ENCODE measurements around the gene SMIM30. TPM values are rescaled to one million over a fixed set of nuclear protein-coding genes. Genes with fewer than 3 reads are reported as not detected.
"Not testable (repeated sequence)": the region's sequence is repeated elsewhere in the genome, so short reads cannot be mapped to it uniquely, and the experiment has no call there.

SMIM30 gene
- total RNA-seq, 2 donors from 2014 or later, result 47.9 TPM

GRCh38 chr7:113117374-113117774 is 980 bp downstream of the SMIM30 start:
- DNase-seq (ENCODE audit: low spot score); intact Hi-C loops (cut with DNase I): not testable (repeated sequence)

DNA sequence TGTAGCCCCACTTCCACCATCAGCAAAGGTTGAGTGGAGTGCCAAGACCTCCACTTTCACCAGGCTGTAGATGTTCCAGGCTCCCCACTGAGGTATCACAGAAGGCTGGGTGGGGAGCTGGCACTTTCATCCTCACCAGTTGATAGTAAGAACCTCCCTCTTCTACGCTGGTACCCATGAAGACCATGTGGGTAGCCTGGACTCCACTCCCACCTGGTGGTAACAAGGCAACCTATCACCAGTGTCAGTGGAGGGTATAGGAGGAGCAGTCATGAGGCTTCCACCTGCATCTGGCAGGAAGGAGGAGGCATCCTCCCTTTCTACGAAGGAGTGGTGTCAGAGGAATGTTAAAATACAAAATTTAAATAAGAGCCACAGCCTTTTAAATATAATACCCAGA is 4.4 kb downstream of the SMIM30 start:
- DNase-seq (ENCODE audit: low spot score), result no peak
- intact Hi-C loops (cut with DNase I), result no loop called here

- intact Hi-C loops (cut with DNase I), result no loop called here
- no peak for DNase-seq (ENCODE audit: low spot score)
Measured at GRCh38 chr7:113109718-113110117, 8.6 kb downstream of the SMIM30 start.

DNA sequence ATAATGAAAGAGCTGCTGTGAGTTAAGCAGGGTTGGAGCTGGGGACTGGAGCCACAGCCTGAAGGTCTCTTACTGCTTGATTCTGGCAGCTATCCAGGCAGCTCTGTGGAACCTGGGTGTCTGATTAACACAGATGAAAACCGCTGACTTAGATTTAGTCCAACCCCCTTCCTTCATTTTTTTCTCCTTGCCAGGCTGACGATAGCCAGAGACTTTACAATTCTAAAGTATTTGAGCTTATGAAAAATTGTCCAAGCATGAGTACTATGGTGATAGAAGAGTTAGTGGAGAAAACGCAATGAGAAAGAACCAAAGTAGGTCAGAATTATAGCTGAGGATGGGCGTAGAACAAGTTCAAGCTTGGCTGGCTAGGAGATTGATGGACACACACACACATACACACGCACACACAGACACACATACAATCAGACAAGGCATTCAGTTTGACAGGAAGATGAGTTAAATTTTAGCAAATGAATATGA is 18.2 kb downstream of the SMIM30 start:
- no peak for DNase-seq (ENCODE audit: low spot score)
- intact Hi-C loops (cut with DNase I), result no loop called here

DNA sequence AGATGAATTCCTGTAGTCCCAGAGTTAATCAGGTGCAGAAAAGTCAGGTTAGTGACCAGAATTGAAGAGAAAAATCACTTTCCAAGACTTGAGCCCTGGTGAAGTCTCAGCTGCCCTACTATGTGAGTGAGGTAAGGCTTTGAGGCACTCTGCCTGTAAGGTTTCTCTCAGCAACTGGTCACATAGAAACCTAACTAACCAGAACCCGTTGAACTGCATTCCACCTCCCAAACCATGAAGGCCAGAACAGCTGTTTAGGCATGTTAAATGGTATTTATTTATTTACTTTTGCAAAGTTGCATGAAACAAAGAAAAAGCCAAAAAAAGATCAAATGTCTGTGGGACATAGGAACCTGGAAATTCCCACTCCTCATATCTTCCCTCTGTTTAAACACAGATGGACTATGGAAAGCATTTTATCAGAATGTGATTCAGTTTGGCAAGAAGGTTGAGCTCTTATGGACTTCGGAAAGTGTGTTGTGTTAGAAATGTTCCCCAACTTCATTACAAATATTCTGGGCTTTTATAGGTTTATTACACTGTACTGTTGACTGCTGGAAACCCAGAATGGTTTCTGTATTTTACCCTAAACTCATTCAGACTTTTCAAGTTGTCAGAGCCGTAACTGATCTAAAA is 19.0 kb downstream of the SMIM30 start:
- intact Hi-C loops (cut with DNase I), result no loop called here

GRCh38 chr7:113094517-113095249 is 23.7 kb downstream of the SMIM30 start:
- intact Hi-C loops (cut with DNase I), result no loop called here
- DNase-seq (ENCODE audit: low spot score), result no peak

More for the DNA sequence above, 19.0 kb downstream of the SMIM30 start:
- DNase-seq (ENCODE audit: low spot score), result no peak

- intact Hi-C loops (cut with DNase I), result no loop called here
Measured at GRCh38 chr7:113093561-113093960, 24.8 kb downstream of the SMIM30 start.

GRCh38 chr7:113092762-113093161 is 25.6 kb downstream of the SMIM30 start:
- intact Hi-C loops (cut with DNase I), result no loop called here
- DNase-seq (ENCODE audit: low spot score), result no peak

More at GRCh38 chr7:113093561-113093960, 24.8 kb downstream of the SMIM30 start:
- DNase-seq (ENCODE audit: low spot score), result no peak

DNA sequence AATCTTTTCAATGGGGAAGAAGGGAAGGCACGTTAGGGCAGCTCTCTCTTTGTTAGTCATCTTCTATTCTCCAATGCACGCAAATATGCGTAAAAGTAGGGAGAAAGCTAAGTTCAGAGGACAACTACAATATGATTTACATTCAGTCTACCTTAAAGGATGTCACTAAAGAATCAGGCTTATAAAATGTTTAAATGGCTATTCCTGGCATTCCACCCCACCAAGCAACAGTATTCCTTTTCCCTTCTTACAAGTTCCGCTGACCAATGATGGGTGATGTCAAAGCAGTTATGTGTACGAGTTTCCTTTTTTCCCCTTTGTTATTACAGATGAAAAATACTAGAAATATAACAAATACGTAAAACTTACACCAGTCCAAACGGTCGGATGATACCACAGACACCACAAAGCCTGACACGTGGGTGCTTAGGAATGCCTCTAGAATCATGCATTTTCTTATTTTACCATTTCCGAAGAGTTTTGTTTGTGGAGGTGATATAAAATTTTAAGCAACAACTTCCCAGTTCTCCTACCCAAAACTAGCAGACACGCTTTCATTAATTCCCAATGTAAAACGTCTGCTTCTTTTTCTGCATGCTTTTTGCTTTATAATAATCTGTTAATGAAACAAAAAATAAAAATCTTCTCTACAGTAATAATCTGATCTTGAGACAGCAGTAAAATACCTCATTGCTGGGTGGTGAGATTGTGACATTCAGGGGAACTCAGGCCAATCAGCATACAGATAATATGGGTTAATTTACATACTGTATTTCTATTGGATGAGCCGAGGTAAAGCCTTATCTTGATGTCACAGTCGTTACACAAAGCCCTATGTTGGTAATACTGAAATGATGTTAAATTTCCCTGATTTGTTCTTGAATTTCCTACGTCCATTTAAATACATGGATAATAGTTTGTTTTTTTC is 31.0 kb downstream of the SMIM30 start:
- no peak for DNase-seq (ENCODE audit: low spot score)
- intact Hi-C loops (cut with DNase I), result no loop called here

DNA sequence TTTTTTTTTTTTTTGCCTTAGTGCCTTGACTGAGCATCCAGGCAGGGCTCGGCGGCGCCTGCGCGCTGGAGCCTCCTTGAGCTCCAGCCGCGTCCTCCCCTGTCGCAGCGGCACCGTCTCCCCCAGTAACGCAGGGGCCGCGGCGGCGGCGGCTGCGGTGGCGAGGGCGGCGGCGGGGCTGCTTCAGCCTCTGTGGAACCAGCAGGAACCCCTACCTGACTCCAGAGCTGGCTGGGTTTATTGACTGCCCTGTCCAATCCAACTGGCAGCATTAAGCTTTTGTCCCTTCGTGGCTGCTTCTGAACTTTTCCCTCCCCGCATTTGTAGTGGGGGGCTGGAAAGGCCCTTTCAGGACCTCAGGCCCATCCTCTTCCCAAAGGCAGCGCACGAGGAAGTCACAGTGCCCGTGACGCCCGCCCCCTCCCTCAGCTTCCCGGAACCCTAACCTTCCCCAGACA is 31.9 kb downstream of the SMIM30 start, which contains the start of gene GPR85:
TSS of gene GPR85 (minus strand) at position 397 of the 458 bp plus-strand sequence. CDS start 2,106 bp downstream, outside the sequence.
- DNase-seq (ENCODE audit: low spot score), result peak; percentile 82
- intact Hi-C loops (cut with DNase I), result no loop called here

DNA sequence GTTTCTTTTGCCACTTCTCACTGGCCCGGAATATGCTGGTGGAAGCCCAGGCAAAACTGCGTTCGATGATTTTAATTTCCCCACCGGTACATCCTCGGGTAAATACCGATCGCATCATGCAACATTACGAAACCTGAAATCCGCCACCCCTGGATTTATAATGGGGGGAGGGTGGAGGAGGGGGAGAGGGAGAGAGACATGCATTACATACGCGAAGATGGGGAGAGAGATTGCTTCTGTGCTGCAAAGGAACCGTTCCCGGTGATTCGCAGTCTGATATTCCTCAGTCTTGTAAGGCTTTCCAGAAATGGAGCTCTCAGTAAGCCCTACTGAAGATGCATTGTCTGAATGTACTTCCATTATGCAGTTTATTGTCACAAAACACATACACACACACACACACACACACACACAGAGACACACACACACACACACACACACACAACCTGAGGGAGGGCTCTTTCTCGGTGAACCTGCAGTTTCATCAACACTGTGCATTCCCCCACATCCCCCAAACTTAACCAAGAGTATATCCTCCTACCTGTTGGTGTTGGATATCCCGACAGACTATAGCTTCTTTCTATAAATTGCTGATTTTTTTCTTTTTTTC is 32.5 kb downstream of the SMIM30 start:
- DNase-seq (ENCODE audit: low spot score), result no peak
- intact Hi-C loops (cut with DNase I), result no loop called here

DNA sequence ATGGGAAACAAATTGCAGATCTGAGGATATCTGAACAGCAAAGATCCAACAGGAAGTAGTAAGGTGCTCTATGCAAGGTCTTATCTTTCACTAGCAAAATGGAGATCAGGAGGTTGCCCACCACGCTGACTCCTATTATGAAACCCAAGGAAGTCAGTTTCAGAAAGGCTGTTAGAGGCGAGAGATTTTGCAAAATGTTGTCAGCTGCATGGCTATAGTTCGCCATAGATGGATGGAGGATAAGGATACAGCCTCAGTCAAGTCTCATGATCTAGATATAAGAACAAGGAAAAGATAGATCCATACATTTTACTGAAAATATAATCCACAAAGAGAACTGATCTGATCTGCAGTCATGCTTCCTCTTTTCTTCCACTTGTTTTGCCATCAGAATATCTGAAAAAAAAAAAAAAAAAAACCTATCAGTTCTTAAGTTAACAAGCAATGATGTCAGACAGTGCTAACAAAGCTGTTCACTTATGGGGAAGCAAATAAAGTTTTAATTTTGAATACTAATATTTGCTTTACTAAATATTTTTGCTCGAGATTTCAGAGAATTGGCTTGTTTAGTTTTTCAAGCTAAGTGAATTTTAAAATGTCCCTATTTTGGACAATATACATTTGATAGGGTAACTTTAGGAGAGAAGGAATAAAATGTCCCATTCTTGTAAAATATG is 33.7 kb downstream of the SMIM30 start:
- intact Hi-C loops (cut with DNase I), result no loop called here
- no peak for DNase-seq (ENCODE audit: low spot score)

DNA sequence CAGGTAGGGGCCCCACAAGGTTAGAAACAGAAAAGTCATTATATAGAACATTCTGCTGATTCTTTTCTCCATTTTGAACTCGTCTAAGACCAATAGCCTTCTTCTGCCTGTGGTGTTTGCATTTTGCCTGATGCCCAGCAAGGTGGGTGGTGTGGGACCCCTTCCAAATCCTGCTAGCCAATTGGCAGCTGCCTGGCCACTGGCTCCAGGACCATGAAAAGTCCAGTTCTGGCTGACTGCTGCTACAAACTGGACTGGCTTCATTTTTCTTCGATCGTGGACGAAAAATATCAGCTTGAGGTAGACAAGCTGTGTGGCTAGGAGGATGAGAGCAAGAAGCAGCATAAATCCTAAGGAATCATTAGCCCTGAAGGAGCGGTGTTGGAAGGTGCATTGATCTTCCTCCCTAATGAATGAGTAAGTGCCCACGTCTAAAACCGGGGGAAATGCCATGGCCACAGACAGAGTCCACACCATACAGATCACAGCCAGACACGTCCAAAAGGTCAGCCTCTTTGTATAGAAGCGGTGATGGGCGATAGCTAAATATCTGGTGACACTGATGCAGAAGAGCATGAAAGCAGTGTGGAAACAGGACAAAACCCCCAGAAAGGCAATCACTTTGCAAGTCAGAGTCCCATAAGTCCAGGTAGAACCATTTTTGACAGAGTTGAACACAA is 34.4 kb downstream of the SMIM30 start:
- intact Hi-C loops (cut with DNase I), result no loop called here
- no peak for DNase-seq (ENCODE audit: low spot score)

DNA sequence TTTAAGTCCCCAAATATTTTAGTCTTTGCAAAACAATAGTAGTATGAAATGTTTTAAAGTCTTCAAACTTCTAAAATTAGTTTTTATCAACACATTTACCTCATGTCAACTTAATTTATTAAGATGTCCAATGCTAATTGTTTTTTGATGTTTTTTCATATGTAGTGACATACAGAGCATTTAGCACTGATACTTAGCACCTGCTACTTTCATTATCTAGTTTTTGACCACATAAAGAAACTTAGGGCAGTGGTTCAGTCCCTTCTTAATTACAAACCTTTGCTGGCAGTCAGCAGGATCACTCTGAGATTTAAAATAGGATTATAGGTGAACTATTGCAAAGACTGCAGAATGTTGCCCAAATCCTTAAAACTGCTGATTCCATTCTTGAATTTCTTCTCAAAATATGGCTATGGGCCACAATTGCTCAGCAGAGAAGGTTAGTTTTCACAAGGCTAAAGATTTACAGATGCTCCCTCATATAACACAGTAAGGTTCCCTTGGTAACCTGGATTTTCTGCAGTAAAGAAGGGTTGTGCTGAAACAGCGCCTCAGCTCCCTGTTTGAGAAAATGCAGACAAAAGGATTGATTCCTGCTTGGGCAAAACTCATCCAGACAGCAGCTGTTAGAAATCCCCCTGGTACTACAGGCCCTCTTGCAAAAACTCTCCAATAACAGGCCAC is 35.1 kb downstream of the SMIM30 start:
- intact Hi-C loops (cut with DNase I), result no loop called here
- no peak for DNase-seq (ENCODE audit: low spot score)

GRCh38 chr7:113078331-113078730 is 40.0 kb downstream of the SMIM30 start:
- no peak for DNase-seq (ENCODE audit: low spot score)
- intact Hi-C loops (cut with DNase I), result no loop called here

- no peak for DNase-seq (ENCODE audit: low spot score)
- intact Hi-C loops (cut with DNase I), result no loop called here
Measured at GRCh38 chr7:113076703-113077102, 41.7 kb downstream of the SMIM30 start.

DNA sequence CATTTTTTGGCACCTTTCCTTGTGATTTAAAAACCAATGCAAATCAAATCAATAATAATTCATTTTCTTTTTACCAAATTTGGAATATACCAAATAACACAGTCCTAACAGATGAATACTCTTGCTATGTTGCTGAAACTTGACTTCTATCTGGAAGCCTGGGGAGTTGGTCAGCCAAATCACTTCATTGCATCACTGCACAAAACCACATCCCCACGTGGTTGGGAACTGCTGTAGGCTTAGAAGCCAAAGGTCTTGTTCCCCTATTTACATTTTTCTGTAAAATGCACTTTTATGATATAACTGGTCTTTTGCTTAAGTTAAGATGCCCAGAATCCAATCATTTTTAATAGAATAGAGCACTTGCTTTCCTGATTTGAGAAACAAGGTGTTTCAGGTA is 46.9 kb downstream of the SMIM30 start:
- DNase-seq (ENCODE audit: low spot score), result no peak
- intact Hi-C loops (cut with DNase I), result no loop called here
